ENCODE measurements around the gene VEGFB.

Gene VEGFB

DNA sequence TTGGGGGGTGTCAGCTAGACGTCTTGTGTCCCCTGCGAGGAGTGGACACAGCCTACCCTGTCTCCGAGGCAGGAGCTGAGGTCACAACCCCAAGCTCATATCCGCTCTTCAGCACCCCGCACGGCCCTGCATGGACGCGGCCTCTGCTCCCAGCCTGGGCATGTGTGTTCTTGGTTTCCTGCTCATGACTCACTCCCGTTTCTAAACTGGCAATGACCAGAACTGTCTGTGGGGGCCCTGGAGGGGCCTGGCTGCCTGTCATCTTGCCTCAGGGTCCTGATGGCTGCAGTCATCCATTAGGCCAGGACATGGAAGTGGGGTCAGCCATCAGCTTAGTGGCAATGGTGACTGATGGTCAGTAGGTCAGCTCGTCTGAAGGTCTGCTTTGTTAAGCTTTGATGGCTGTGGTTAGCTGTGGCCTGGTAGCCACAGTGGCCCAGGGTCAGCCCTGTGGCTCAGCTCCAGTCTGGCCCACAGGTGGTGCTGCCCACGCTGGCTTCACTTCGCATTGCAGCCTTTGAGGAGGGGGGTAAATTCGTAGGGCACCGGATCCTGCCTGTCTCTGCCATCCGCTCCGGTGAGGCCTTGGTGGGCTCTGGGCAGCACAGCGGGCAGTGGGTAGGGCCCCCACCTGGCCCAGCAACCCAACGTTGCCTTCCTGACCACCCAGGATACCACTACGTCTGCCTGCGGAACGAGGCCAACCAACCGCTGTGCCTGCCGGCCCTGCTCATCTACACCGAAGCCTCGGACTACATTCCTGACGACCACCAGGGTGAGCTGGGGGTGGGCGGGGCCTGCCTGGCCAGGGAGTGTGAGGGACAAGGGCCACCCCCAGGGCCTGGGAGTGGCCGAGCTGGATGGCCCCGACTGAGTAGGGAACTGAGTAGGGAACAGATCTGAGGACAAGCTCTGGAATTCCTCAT, 28.9 kb downstream of the VEGFB start:
- DNase-seq: no peak

DNA sequence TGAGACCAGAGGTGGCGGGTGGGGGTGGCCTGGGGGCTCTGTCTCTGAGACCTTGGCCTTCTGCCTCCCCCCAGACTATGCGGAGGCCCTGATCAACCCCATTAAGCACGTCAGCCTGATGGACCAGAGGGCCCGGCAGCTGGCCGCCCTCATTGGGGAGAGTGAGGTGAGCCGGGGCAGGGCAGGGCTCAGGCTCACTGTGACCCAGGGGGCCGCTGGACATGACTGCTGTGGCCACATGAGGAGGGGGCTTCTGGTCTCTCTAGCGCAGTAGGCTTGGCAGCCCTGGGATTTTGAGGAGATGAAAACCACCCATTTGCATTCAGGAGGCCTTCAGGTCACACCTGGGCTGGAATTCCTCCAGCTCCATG, 29.5 kb downstream of the VEGFB start:
- DNase-seq: no peak

DNA sequence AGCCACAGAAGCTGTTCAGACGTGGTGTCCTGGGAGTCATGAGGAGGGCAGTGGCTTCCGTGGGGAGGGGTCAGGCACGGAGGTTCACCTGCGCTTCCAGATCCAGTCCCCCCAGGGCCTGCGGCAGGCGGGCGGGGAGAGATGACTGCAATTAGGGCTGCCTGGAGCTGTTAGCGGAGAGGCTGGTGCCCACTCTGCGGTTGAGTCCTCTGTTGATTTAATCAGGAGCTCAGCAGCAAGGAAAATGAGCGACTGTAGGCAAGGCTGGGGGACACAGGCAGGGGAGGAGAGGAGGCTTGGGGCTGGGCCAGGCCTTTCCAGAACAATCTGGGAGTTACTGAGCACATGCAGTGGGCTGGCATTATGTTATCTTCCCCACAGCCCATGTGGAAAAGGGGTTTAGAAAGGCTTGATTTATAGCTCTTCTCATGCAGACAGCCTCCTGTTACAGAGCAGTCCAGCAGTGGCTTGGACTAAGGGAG, 30.0 kb downstream of the VEGFB start:
- no peak for DNase-seq

DNA sequence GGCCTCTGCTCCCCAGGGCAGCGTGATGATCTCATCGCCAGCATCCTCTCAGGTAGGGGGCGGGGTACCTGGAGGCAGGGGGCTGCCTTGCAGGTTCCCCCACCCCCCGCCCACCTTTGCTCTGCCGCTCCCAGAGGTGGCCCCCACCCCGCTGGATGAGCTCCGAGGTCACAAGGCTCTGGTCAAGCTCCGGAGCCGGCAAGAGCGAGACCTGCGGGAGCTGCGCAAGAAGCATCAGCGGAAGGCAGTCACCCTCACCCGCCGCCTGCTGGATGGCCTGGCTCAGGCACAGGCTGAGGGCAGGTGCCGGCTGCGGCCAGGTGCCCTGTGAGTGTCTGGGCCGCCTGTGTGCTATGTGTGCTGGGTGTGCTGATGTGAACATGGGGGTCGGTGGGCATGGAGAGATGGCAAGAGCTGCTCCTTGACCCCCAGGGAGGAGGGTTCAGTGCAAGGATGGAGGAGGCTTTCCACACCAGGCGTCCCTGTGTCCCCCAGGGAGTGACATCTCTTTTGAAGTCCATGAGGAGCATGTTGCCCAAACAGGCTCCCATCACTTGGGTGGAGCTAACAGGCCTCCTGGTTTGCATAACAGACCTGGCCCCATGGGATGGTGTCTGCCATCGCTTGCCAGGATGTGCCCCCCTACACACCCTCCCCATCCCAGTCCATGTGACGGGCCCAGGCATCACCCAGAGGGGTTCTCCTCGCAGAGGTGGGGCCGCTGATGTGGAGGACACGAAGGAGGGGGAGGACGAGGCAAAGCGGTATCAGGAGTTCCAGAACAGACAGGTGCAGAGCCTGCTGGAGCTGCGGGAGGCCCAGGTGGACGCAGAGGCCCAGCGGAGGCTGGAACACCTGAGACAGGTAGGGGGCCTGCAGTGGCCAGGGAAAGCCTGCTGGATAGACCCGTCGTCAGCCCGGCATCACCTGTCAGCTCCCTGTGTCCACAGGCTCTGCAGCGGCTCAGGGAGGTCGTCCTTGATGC, 31.1 kb downstream of the VEGFB start:
- no peak for DNase-seq

DNA sequence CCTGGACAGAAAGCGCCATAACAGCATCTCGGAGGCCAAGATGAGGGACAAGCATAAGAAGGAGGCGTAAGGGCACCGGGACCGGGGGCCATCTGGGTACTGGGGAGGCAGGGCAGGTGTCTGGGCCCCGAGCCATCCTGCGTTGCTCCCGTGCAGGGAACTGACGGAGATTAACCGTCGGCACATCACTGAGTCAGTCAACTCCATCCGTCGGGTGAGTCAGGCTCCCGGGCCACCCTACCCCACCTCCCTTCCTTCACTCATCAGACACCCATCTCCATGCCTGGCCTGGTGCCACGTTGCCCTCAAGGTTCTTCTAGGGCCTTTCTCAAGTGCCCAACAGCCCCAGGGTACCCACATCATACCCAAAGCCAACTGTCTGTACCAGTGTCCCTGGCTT, 32.0 kb downstream of the VEGFB start:
- no peak for DNase-seq

DNA sequence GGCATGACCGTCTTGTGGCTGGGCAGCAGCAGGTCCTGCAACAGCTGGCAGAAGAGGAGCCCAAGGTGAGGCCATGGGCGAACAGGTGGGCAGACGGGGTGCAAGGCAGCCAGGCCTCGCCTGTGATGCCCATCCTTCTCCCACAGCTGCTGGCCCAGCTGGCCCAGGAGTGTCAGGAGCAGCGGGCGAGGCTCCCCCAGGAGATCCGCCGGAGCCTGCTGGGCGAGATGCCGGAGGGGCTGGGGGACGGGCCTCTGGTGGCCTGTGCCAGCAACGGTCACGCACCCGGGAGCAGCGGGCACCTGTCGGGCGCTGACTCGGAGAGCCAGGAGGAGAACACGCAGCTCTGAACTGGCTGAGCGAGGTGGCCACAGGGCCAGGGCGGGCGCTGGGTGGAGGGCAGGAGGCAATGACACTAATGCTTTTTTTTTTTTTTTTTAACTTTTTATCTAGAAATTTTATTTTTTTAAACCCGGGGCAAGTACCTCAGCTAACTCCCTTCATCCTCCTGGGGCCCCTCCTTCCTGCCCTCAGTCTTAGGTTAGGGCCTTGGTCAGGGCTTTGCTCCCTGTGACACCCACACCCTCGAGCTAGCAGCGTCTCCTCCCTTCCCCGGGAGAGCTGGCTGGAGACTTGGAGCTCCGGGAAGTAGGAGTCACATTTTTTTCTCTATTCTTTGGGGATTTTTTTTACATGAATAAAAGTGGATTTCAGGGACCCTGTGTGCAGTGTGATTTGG, 33.0 kb downstream of the VEGFB start:
- no peak for DNase-seq

DNA sequence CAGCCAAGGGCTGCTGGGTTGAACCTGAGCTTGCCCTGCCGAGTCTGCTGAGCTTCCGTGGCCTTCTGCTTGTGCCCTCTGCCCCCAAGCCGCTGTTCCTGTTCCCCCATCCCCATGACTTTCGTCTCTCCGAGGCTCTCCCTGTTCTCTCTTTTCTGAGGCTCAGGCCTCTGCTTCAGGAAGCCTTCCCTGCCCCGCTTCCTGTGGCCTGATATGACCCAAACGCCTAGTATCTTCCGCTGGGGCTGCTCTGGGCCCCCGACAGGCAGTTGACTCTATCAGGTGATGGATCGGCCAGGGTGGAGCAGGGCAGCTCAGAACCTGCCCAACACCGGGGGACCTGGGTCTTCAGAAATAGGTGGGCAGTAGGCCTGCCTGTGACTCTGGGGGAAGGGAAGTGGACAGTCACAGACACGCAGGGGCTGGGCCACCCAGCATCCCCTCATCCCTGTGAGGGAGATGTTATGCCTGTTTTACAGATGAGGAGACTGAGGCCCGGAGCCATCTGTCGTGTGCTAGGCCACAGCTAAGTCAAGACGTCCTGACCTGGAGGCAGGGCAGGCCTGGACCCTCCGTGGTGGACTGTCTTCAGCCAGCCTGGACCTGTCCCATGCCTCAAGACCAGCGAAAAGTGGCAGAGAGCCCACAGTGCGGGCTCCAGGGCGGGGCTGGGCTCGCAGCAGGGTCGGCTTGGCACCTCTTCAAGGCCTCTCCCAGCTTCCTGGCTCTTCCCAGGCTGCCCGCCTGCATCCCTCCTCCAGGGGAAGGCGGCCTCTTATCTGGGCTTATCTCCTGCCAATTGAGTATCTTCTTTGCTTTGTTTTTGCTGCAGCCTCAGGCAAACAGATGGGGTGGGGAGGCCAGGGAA, 33.9 kb downstream of the VEGFB start:
- DNase-seq: peak in 1 of 2 experiments; percentile 68

- DNase-seq: no peak
Measured at GRCh38 chr11:64268893-64269539, 34.6 kb downstream of the VEGFB start.

DNA sequence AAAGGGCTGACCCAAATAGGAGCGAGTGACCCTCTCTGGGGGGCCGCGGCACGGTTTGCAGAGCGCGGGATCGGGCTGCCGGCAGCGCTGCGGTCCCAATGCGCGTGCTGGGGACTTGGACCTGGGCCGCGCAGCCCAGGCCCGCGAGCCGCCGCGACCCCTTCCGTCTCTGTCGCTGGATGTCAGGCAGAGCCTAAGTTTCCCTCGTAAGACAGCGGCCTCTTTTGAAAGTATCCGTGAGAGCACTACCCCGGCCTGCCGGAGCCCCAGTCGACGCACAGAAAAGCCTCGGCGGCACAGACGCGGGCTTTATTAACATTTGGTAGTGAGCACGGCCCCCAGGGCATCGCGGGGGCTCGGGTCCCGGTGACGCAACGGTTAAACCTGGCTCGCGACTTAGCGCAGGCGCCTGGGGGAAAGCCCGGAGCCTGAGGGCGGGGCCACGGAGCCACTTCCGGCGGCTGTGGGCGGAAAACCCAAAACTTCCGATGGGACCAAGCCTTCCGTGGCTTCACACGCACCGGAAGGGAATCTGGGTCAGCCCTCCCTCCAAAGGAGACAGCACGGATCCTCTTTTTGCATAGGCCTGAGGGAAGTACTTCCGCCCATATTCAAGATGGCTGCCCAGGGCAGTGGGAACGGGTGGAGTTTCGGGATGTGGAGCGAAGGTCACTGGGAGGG, 35.3 kb downstream of the VEGFB start:
- peak; percentile 100 for DNase-seq

DNA sequence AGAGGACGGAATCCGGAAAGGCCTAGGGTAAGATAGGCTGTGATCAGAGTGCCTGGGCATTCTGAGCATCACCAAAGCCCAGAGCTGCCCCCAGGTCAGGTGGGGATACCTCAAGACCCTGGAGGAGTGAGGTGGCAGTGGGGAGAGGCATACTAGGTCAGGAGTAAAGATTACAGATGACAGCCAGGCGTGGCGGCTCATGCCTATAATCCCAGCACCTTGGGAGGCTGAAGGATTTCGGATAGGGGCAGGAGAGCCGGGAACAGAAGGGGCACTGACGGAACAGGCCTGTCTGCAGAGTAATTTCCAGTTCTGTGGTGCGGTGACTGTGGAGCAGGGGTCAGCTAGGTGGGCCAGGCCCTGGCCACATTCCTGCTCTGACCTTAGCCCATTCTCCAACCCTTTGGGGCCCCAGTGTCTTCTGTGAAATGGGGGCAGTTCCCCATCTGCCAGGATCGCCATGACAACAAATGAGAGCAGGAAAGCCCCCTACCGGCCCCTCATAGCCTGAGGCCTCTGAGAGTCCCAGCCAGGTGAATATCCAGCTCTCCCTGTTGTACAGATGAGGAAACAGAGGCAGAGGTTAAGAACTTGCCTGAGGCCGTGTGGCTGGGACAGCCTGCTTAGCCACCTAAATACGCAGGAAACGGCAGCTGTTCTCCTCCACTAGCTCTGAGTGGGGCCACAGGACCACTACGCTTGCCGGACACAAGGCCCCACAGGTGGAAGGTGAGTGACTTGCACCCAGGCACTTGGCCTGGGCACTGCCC, 40.8 kb downstream of the VEGFB start:
- DNase-seq: no peak

- DNase-seq: no peak
Measured at GRCh38 chr11:64275841-64276240, 41.5 kb downstream of the VEGFB start.

DNA sequence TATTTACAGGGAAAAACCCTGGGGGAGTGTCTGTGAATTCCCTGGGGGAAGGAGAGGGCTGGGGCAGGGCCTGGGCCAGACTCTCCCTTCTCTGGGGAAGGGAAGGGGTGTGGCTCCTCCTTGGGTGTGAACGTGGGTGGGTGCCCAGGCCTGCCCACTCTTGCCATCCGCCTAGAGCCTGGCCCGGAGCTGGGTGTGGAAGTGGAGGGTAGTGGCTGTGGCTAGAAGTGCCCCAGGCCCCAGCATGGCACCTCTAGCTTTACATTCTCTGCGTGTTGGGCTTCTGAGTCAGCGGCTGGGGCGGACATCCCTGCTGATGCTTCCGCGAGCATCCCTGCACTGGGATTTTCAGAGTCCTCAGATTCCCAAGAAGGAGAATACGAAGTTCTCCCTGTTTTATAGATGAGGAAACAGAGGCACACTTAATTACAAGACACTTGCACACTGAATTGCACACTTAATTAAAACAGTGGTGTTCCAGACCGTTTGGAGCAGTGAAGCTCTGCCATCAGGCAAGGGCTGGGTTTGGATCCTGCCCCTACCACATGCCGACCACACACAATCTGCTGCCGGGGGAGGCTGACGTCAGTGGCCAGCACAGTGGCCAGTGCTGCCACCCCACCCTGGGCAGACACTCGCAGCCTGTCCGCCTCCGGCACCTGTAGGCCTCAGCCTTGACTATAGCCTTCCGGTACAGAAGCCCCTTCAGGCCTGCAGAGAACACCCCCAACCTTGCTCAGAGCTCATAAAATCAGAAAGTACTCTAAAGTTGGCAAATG, 42.5 kb downstream of the VEGFB start:
- DNase-seq: no peak

- no peak for DNase-seq
Measured at GRCh38 chr11:64278576-64279190, 44.3 kb downstream of the VEGFB start.

GRCh38 chr11:64281957-64282770, 47.8 kb downstream of the VEGFB start:
- no peak for DNase-seq

GRCh38 chr11:64283092-64283491, 48.7 kb downstream of the VEGFB start:
- DNase-seq: no peak

DNA sequence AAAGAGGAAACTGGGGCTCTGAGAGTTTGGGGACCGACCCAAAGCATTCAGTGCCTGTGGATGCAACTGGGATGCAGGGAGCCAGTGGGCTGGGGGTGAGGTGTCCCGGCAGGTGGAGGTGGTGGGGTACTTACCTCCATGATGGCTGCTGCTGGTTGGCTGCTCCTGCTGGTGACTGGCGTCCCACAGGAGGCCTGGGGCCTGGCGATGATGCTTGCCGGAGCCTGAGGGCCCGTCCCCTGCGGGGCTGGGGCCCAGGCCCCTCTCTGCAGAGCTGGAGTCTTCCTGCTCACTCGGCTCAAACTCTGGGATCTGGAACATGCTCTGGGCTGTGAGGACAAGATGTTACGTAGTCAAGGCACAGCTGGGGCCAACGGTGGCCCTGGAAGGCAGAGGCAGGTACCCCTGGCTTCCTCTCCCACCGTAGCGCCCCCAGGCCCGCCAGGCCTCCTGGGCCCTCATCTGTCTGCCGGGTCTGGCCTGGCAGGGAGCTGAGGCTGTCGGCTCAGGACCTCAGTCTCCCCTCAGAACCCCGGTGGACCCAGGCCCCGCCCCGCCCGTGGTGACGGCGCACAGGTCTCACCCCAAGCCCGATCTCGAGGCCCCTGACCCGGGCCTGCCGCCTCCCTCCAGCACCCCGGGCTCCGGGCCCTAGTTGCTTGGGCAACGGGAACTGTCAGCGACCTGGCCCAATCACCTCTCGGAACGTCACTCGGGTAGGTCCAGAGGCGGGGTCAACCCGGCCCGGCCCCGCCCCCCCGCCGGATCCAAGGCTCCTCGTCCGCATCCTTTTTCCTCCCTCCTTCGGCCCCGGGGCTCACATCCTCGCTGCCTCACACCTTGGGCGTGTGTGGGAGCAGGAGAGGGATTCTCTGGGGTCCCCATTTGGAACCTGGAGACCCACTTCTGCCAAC, 49.9 kb downstream of the VEGFB start, which contains the start of gene BAD:
BAD (minus strand) TSS at position 618 of the 914 bp plus-strand sequence; CDS start at position 321, 297 bp downstream.
- DNase-seq: peak; percentile 89 to 97
